RWPE2 (cell line): ENCODE results near the gene DPEP3.

ENCODE experiments used
- ATAC-seq: fragments of 200-7000 bp; cut with Tn5 transposase; 3 replicates; pipeline ENCODE4 v1.9.1; 2021; ENCODE audit warnings: low read depth
- DNase-seq: peaks from one replicate; pipeline ENCODE4 v3.0.0-alpha.2; 2020; ENCODE audit warnings: low spot score
- H3K27ac ChIP-seq: fragments of 450-650 bp; 2 replicates; pipeline ENCODE4 v1.5.1; 2017; ENCODE audit warnings: mild to moderate bottlenecking; ENCODE audit not compliant: poor library complexity, severe bottlenecking
- H3K27me3 ChIP-seq: fragments of 250-450 bp; sonication (Bioruptor Pico); 2 replicates; pipeline ENCODE4 v1.5.1; 2021; ENCODE audit warnings: mild to moderate bottlenecking, moderate library complexity; ENCODE audit not compliant: insufficient read depth, poor library complexity, severe bottlenecking
- H3K36me3 ChIP-seq: fragments of 250-450 bp; sonication (Bioruptor Pico); 2 replicates; pipeline ENCODE4 v1.5.1; 2020; ENCODE audit warnings: low read depth, mild to moderate bottlenecking, moderate library complexity
- H3K4me1 ChIP-seq: fragments of 250-450 bp; sonication (Bioruptor Pico); 2 replicates; pipeline ENCODE4 v1.5.1; 2021; ENCODE audit warnings: mild to moderate bottlenecking, moderate library complexity; ENCODE audit not compliant: insufficient read depth, poor library complexity, severe bottlenecking
- H3K4me3 ChIP-seq: fragments of 250-450 bp; sonication (Bioruptor Pico); 2 replicates; pipeline ENCODE4 v1.5.1; 2021; ENCODE audit warnings: mild to moderate bottlenecking, moderate library complexity; ENCODE audit not compliant: severe bottlenecking
- H3K9me3 ChIP-seq: fragments of 250-450 bp; sonication (Bioruptor Pico); 2 replicates; pipeline ENCODE4 v1.5.1; 2021; ENCODE audit warnings: mild to moderate bottlenecking, moderate library complexity; ENCODE audit not compliant: severe bottlenecking
- CTCF ChIP-seq: fragments of 450-650 bp; IDR thresholded peaks from one replicate; pipeline ENCODE4 v1.5.1; 2017; ENCODE audit warnings: mild to moderate bottlenecking, moderate library complexity; ENCODE audit not compliant: poor library complexity, severe bottlenecking

The DPEP3 gene

GRCh38 chr16:67934306-67935100 lies 45.8 kb downstream of the DPEP3 start:
- H3K4me1 ChIP-seq = no peaks in the 10 kb centered on the region
- TF ChIP-seq CTCF = no peak
- H3K27me3 ChIP-seq = no peaks in the 10 kb centered on the region
- peak overlapping the region; percentile 67 for H3K4me3 ChIP-seq
- H3K36me3 ChIP-seq = peaks cover 3% of the 10 kb centered on the region
- H3K27ac ChIP-seq = no peak overlapping the region
- DNase-seq = no peak
- no peak for ATAC-seq
- no peaks in the 10 kb centered on the region for H3K9me3 ChIP-seq

DNA sequence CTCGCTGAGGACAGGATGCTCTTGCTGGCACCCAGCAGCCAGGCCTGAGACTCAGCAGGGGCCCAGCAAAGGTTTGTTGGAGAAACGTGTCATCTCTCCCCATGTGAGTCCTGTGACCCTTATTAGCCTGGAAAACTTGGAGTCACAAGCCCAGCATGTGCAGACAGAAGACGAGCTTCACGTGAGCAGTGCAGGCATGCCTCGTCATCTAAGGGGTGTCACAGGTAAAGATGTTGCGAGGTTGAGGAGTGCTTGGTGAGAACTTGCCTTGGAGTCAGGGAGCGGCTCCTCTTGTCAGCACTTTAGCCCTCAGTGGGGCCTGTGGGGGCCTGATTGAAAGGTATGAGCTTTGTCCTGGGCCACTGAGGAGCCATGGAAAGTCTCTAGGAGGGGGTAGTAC lies 46.5 kb downstream of the DPEP3 start:
- no peaks in the 10 kb centered on the region for H3K27me3 ChIP-seq
- TF ChIP-seq CTCF = no peak
- DNase-seq = no peak
- peaks cover 10% of the 10 kb centered on the region for H3K36me3 ChIP-seq
- H3K4me3 ChIP-seq = no peak overlapping the region
- no peak for ATAC-seq
- H3K4me1 ChIP-seq = no peaks in the 10 kb centered on the region
- H3K27ac ChIP-seq = no peak overlapping the region
- H3K9me3 ChIP-seq = no peaks in the 10 kb centered on the region

GRCh38 chr16:67932462-67932840 lies 47.8 kb downstream of the DPEP3 start:
- no peaks in the 10 kb centered on the region for H3K4me1 ChIP-seq
- no peak overlapping the region for H3K27ac ChIP-seq
- no peaks in the 10 kb centered on the region for H3K9me3 ChIP-seq
- ATAC-seq = no peak
- peaks cover 23% of the 10 kb centered on the region for H3K36me3 ChIP-seq
- TF ChIP-seq CTCF = no peak
- DNase-seq = no peak
- H3K27me3 ChIP-seq = no peaks in the 10 kb centered on the region
- no peak overlapping the region for H3K4me3 ChIP-seq

GRCh38 chr16:67931712-67932461 lies 48.4 kb downstream of the DPEP3 start, which contains the start of gene CTRL:
TSS of gene CTRL (minus strand) at chr16:67931862. CDS start at chr16:67931852, 10 bp downstream.
- H3K27ac ChIP-seq = no peak within 1 kb of the TSS
- no peak within 1 kb of the TSS for H3K4me3 ChIP-seq
- no peak for ATAC-seq
- H3K27me3 ChIP-seq = no peaks in the 10 kb centered on the region
- TF ChIP-seq CTCF = no peak
- no peaks in the 10 kb centered on the region for H3K9me3 ChIP-seq
- peaks cover 24% of the 10 kb centered on the region for H3K36me3 ChIP-seq
- H3K4me1 ChIP-seq = no peaks in the 10 kb centered on the region
- DNase-seq = no peak
